Measurements from ENCODE around the gene GRID1. TPM values are rescaled to one million over a fixed set of nuclear protein-coding genes. Genes with fewer than 3 reads are reported as not detected.

Gene GRID1
- total RNA-seq, 1 experiment from 2014 or later = 5.6 TPM

DNA sequence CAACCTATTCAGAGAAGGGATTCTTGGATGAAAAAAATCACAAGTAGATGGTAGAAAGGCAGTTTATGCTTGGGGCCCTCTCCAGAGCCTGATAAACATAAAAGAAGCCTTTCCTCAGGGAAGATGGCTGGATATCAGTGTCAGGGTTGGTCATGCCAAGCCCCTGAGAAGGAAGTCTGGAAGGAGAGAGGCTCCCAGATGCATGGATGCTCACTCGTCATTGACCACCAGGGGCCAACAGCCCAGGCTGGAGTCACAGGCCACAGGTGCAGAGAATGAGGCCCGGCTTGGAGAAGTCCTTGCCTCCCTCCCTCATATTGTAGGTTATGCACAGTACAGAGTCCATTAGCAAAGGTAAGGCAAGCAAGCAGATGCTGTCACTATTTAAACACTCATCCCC is 506.7 kb downstream of the GRID1 start:
- Histone ChIP-seq H3K36me3 (ENCODE audit: control insufficient read depth in 1 of 2, insufficient read depth in 2 of 2, low read length in 2 of 2) (no peaks in the 10 kb centered on the region), H3K9me2 (ENCODE audit: insufficient read depth) (no peaks in the 10 kb centered on the region), H3K9me3 (ENCODE audit: control insufficient read depth in 1 of 2, insufficient read depth in 1 of 2, low read depth in 1 of 2, low read length in 2 of 2) (no peaks in the 10 kb centered on the region), H3K27ac (ENCODE audit: low read depth, low read length) (no peak overlapping the region), H4K20me1 (ENCODE audit: insufficient read depth) (no peaks in the 10 kb centered on the region), H3K79me2 (ENCODE audit: insufficient read depth, low read length) (no peaks in the 10 kb centered on the region), H3K9ac (ENCODE audit: low read length) (no peak overlapping the region), H3K27me3 (ENCODE audit: insufficient read depth, low read length) (no peaks in the 10 kb centered on the region), H3K4me3 (replicated peaks in 1 of 2; ENCODE audit: low read depth in 1 of 2, low read length in 2 of 2) (no peak overlapping the region), H3K4me2 (ENCODE audit: low read length) (no peak overlapping the region), H2AFZ (ENCODE audit: low read depth, low read length, poor library complexity, severe bottlenecking) (no peak overlapping the region), H3K4me1 (ENCODE audit: control insufficient read depth in 1 of 2, insufficient read depth in 2 of 2, low read length in 2 of 2) (no peaks in the 10 kb centered on the region)
- intact Hi-C loops (cut with micrococcal nuclease) = no loop called here
- no TSS peak for BruUV-seq (replicated peaks)
- ChIA-PET RAD21 (ENCODE audit: low non-redundant PET in 1 of 2, low total read pairs in 2 of 2, uncharacterized antibody in 2 of 2, unreplicated experiment in 2 of 2) (no interaction called here), CTCF (no interaction called here), POLR2A (no interaction called here)
- ATAC-seq (no peak), DNase-seq (ENCODE audit: low read depth, low spot score) (no peak)
- TF ChIP-seq, protein P1, sequence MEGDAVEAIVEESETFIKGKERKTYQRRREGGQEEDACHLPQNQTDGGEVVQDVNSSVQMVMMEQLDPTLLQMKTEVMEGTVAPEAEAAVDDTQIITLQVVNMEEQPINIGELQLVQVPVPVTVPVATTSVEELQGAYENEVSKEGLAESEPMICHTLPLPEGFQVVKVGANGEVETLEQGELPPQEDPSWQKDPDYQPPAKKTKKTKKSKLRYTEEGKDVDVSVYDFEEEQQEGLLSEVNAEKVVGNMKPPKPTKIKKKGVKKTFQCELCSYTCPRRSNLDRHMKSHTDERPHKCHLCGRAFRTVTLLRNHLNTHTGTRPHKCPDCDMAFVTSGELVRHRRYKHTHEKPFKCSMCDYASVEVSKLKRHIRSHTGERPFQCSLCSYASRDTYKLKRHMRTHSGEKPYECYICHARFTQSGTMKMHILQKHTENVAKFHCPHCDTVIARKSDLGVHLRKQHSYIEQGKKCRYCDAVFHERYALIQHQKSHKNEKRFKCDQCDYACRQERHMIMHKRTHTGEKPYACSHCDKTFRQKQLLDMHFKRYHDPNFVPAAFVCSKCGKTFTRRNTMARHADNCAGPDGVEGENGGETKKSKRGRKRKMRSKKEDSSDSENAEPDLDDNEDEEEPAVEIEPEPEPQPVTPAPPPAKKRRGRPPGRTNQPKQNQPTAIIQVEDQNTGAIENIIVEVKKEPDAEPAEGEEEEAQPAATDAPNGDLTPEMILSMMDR (IDR thresholded peaks at IDR 0.05 in 2 of 3, conservative IDR thresholded peaks at IDR 0.05 in 1 of 3; ENCODE audit: borderline replicate concordance in 1 of 3, insufficient read depth in 1 of 3, low read depth in 2 of 3, low read length in 2 of 3) = no peak
- TF ChIP-seq SP1 (IDR thresholded peaks at IDR 0.05; ENCODE audit: low read depth) = no peak
- TF ChIP-seq TCF7L2 (IDR thresholded peaks at IDR 0.05; ENCODE audit: borderline replicate concordance, extremely low read depth, insufficient read depth, insufficient read length) = no peak
- no peak for TF ChIP-seq RAD21 (IDR thresholded peaks at IDR 0.05; ENCODE audit: low read depth)
- no peak for TF ChIP-seq YY1 (IDR thresholded peaks at IDR 0.05; ENCODE audit: extremely low read depth, insufficient replicate concordance, low read depth, low read length)
- TF ChIP-seq CBX3 (IDR thresholded peaks at IDR 0.05; ENCODE audit: low read depth) = no peak
- no peak for TF ChIP-seq ELF1 (IDR thresholded peaks at IDR 0.05; ENCODE audit: borderline replicate concordance, low read depth)
- TF ChIP-seq SIN3A (IDR thresholded peaks at IDR 0.05; ENCODE audit: low read depth) = no peak
- TF ChIP-seq, protein P2, sequence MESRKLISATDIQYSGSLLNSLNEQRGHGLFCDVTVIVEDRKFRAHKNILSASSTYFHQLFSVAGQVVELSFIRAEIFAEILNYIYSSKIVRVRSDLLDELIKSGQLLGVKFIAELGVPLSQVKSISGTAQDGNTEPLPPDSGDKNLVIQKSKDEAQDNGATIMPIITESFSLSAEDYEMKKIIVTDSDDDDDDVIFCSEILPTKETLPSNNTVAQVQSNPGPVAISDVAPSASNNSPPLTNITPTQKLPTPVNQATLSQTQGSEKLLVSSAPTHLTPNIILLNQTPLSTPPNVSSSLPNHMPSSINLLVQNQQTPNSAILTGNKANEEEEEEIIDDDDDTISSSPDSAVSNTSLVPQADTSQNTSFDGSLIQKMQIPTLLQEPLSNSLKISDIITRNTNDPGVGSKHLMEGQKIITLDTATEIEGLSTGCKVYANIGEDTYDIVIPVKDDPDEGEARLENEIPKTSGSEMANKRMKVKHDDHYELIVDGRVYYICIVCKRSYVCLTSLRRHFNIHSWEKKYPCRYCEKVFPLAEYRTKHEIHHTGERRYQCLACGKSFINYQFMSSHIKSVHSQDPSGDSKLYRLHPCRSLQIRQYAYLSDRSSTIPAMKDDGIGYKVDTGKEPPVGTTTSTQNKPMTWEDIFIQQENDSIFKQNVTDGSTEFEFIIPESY (IDR thresholded peaks at IDR 0.05; ENCODE audit: extremely low read depth, insufficient replicate concordance, low read length) = no peak
- no peak for TF ChIP-seq JUND (IDR thresholded peaks at IDR 0.05)

Data from HCT116 (cell line).